ENCODE results near the gene PDE11A. TPM values are rescaled to one million over a fixed set of nuclear protein-coding genes. Genes with fewer than 3 reads are reported as not detected.

PDE11A gene
- total RNA-seq, 3 donors from 2014 or later, result 0.96 to 2.3 (median 2.2) TPM

GRCh38 chr2:177689623-177690022 lies 383.0 kb downstream of the PDE11A start:
- DNase-seq (ENCODE audit: low spot score in 2 of 2), result no peak
- Histone ChIP-seq H3K4me1 (no peaks in the 10 kb centered on the region), H3K27me3 (no peaks in the 10 kb centered on the region), H3K9me3 (no peaks in the 10 kb centered on the region), H3K4me3 (no peak overlapping the region), H3K36me3 (no peaks in the 10 kb centered on the region), H3K27ac (no peak overlapping the region)
- TF ChIP-seq POLR2AphosphoS5 (IDR thresholded peaks at IDR 0.05) (no peak), POLR2A (IDR thresholded peaks at IDR 0.05) (no peak)
- TF ChIP-seq, protein P1, sequence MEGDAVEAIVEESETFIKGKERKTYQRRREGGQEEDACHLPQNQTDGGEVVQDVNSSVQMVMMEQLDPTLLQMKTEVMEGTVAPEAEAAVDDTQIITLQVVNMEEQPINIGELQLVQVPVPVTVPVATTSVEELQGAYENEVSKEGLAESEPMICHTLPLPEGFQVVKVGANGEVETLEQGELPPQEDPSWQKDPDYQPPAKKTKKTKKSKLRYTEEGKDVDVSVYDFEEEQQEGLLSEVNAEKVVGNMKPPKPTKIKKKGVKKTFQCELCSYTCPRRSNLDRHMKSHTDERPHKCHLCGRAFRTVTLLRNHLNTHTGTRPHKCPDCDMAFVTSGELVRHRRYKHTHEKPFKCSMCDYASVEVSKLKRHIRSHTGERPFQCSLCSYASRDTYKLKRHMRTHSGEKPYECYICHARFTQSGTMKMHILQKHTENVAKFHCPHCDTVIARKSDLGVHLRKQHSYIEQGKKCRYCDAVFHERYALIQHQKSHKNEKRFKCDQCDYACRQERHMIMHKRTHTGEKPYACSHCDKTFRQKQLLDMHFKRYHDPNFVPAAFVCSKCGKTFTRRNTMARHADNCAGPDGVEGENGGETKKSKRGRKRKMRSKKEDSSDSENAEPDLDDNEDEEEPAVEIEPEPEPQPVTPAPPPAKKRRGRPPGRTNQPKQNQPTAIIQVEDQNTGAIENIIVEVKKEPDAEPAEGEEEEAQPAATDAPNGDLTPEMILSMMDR (IDR thresholded peaks at IDR 0.05), result no peak
- intact Hi-C loops (cut with DNase I; ENCODE audit: low total_unique reads), result no loop called here

DNA sequence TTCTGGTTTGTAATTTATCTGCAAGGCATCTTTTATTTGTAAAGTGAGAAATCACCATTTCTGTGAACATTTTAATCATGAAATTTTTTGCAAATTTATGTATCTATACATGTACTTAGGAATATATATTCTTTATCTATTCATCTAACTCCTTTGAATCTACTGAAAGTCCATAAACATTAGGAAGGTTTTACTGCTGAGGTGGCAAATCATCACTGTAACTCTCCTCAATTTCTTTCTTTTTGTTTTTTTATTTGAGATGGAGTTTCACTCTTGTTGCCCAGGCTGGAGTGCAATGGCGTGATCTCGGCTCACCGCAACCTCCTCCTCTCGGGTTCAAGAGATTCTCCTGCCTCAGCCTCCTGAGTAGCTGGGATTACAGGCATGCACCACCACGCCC lies 383.7 kb downstream of the PDE11A start:
- intact Hi-C loops (cut with DNase I; ENCODE audit: low total_unique reads), result no loop called here
- Histone ChIP-seq H3K27ac (no peak overlapping the region), H3K4me3 (no peak overlapping the region), H3K9me3 (no peaks in the 10 kb centered on the region), H3K36me3 (no peaks in the 10 kb centered on the region), H3K4me1 (no peaks in the 10 kb centered on the region), H3K27me3 (no peaks in the 10 kb centered on the region)
- no peak for TF ChIP-seq POLR2AphosphoS5 (IDR thresholded peaks at IDR 0.05)
- TF ChIP-seq, protein P1 (IDR thresholded peaks at IDR 0.05), result no peak
- no peak for TF ChIP-seq POLR2A (IDR thresholded peaks at IDR 0.05)
- no peak for DNase-seq (ENCODE audit: low spot score in 2 of 2)

- no peaks in the 10 kb centered on the region for H3K27me3 ChIP-seq
- TF ChIP-seq POLR2AphosphoS5 (IDR thresholded peaks at IDR 0.05) (no peak), POLR2A (IDR thresholded peaks at IDR 0.05) (no peak)
- TF ChIP-seq, protein P1 (IDR thresholded peaks at IDR 0.05), result no peak
- H3K4me3 ChIP-seq, result no peak overlapping the region
- intact Hi-C loops (cut with DNase I; ENCODE audit: low total_unique reads), result no loop called here
- H3K9me3 ChIP-seq, result no peaks in the 10 kb centered on the region
- no peak overlapping the region for H3K27ac ChIP-seq
- no peaks in the 10 kb centered on the region for H3K4me1 ChIP-seq
- H3K36me3 ChIP-seq, result no peaks in the 10 kb centered on the region
- DNase-seq (ENCODE audit: low spot score in 2 of 2), result no peak
These were observed 388.9 kb downstream of the PDE11A start for GRCh38 chr2:177683661-177684069.

- no peak for DNase-seq (ENCODE audit: low spot score in 2 of 2)
- TF ChIP-seq, protein P1 (IDR thresholded peaks at IDR 0.05), result no peak
- TF ChIP-seq POLR2A (IDR thresholded peaks at IDR 0.05) (no peak), POLR2AphosphoS5 (IDR thresholded peaks at IDR 0.05) (no peak)
- intact Hi-C loops (cut with DNase I; ENCODE audit: low total_unique reads), result no loop called here
These were observed 389.5 kb downstream of the PDE11A start for GRCh38 chr2:177682836-177683660.

GRCh38 chr2:177682006-177682405 lies 390.6 kb downstream of the PDE11A start:
- Histone ChIP-seq H3K9me3 (no peaks in the 10 kb centered on the region), H3K4me3 (no peak overlapping the region), H3K36me3 (no peaks in the 10 kb centered on the region), H3K27ac (no peak overlapping the region), H3K4me1 (no peaks in the 10 kb centered on the region), H3K27me3 (no peaks in the 10 kb centered on the region)
- DNase-seq (ENCODE audit: low spot score in 2 of 2), result no peak
- TF ChIP-seq POLR2AphosphoS5 (IDR thresholded peaks at IDR 0.05) (no peak), POLR2A (IDR thresholded peaks at IDR 0.05) (no peak)
- TF ChIP-seq, protein P1 (IDR thresholded peaks at IDR 0.05), result no peak
- intact Hi-C loops (cut with DNase I; ENCODE audit: low total_unique reads), result no loop called here

More at GRCh38 chr2:177682836-177683660, 389.5 kb downstream of the PDE11A start:
- Histone ChIP-seq H3K4me1 (no peaks in the 10 kb centered on the region), H3K4me3 (no peak overlapping the region), H3K27me3 (no peaks in the 10 kb centered on the region), H3K9me3 (no peaks in the 10 kb centered on the region), H3K27ac (no peak overlapping the region), H3K36me3 (no peaks in the 10 kb centered on the region)
